Measurements from ENCODE around the gene C11orf52. TPM values are rescaled to one million over a fixed set of nuclear protein-coding genes. Genes with fewer than 3 reads are reported as not detected.
A peak's percentile ranks its signal among the peaks of the same experiment; 100 is the strongest.

C11orf52 gene
- total RNA-seq, 4 donors from 2014 or later: 7.5 to 10.4 (median 9.7) TPM

DNA sequence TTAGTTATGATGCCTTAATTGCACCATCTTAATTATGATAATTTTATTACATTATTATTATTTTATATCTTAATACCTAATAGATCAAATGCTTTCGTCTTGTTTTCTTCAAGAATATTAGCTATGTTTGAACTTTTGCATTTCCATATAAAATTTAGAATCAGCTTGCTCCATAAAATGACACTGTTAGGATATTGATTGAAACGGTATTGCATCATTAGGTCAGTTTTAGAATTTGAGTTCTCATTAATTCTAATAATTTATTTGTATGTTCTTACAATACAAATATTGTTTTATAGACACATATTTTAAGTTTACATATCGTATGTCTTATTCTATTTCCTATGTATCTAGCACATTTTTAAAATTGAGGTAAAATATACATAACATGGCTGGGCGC is 32.7 kb upstream of the C11orf52 start:
- no peak for DNase-seq (ENCODE audit: low spot score in 2 of 2)
- Histone ChIP-seq H3K9me3 (no peaks in the 10 kb centered on the region), H3K27ac (no peak overlapping the region), H3K27me3 (no peaks in the 10 kb centered on the region), H3K4me3 (no peak overlapping the region), H3K36me3 (peaks cover 3% of the 10 kb centered on the region), H3K4me1 (no peaks in the 10 kb centered on the region)
- WGBS: 68% methylated on average over 4 of the region's 4 CpGs
- TF ChIP-seq POLR2A (IDR thresholded peaks at IDR 0.05): no peak
- TF ChIP-seq EP300 (IDR thresholded peaks at IDR 0.05): no peak
- TF ChIP-seq, protein P1, sequence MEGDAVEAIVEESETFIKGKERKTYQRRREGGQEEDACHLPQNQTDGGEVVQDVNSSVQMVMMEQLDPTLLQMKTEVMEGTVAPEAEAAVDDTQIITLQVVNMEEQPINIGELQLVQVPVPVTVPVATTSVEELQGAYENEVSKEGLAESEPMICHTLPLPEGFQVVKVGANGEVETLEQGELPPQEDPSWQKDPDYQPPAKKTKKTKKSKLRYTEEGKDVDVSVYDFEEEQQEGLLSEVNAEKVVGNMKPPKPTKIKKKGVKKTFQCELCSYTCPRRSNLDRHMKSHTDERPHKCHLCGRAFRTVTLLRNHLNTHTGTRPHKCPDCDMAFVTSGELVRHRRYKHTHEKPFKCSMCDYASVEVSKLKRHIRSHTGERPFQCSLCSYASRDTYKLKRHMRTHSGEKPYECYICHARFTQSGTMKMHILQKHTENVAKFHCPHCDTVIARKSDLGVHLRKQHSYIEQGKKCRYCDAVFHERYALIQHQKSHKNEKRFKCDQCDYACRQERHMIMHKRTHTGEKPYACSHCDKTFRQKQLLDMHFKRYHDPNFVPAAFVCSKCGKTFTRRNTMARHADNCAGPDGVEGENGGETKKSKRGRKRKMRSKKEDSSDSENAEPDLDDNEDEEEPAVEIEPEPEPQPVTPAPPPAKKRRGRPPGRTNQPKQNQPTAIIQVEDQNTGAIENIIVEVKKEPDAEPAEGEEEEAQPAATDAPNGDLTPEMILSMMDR (IDR thresholded peaks at IDR 0.05): no peak
- TF ChIP-seq POLR2AphosphoS5 (IDR thresholded peaks at IDR 0.05): no peak

DNA sequence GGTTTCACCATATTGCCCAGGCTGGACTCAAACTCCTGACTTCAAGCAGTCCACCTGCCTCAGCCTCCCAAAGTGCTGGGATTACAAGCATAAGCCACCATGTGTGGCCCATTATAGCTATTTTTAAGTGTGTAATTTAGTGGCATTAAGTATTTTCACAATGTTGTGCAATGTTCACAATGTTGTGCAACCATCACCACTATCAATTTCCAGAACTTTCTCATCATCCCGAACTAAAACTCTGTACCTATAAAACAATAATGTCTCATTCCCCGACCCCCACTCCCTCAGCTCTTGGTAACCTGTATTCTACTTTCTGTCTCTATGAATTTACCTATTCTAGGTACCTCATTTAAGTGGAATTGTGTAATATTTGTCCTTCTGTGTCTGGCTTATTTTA is 31.9 kb upstream of the C11orf52 start:
- TF ChIP-seq EP300 (IDR thresholded peaks at IDR 0.05): no peak
- TF ChIP-seq, protein P1 (IDR thresholded peaks at IDR 0.05): no peak
- TF ChIP-seq POLR2AphosphoS5 (IDR thresholded peaks at IDR 0.05): no peak
- no peak for TF ChIP-seq POLR2A (IDR thresholded peaks at IDR 0.05)
- Histone ChIP-seq H3K9me3 (no peaks in the 10 kb centered on the region), H3K36me3 (peaks cover 3% of the 10 kb centered on the region), H3K4me1 (no peaks in the 10 kb centered on the region), H3K4me3 (no peak overlapping the region), H3K27ac (no peak overlapping the region), H3K27me3 (no peaks in the 10 kb centered on the region)
- DNase-seq (ENCODE audit: low spot score in 2 of 2): no peak
- 88% methylated on average over 2 of the region's 2 CpGs for WGBS

GRCh38 chr11:111905411-111905810 is 13.3 kb upstream of the C11orf52 start:
- H3K27ac ChIP-seq: no peak overlapping the region
- no peak for DNase-seq (ENCODE audit: low spot score in 2 of 2)
- 64% methylated on average over 2 of the region's 2 CpGs for WGBS

GRCh38 chr11:111906680-111907079 is 12.0 kb upstream of the C11orf52 start:
- Histone ChIP-seq H3K36me3 (peaks cover 5% of the 10 kb centered on the region), H3K27ac (no peak overlapping the region), H3K4me1 (peaks cover 29% of the 10 kb centered on the region), H3K4me3 (no peak overlapping the region), H3K9me3 (no peaks in the 10 kb centered on the region), H3K27me3 (no peaks in the 10 kb centered on the region)
- WGBS: 74% methylated on average over 1 of the region's 1 CpG
- no peak for DNase-seq (ENCODE audit: low spot score in 2 of 2)
- TF ChIP-seq, protein P1 (IDR thresholded peaks at IDR 0.05): no peak
- TF ChIP-seq EP300 (IDR thresholded peaks at IDR 0.05): no peak

More at GRCh38 chr11:111905411-111905810, 13.3 kb upstream of the C11orf52 start:
- Histone ChIP-seq H3K36me3 (peaks cover 5% of the 10 kb centered on the region), H3K4me3 (no peak overlapping the region), H3K27me3 (no peaks in the 10 kb centered on the region), H3K4me1 (peaks cover 16% of the 10 kb centered on the region), H3K9me3 (no peaks in the 10 kb centered on the region)
- TF ChIP-seq EP300 (IDR thresholded peaks at IDR 0.05): no peak
- no peak for TF ChIP-seq POLR2AphosphoS5 (IDR thresholded peaks at IDR 0.05)
- TF ChIP-seq POLR2A (IDR thresholded peaks at IDR 0.05): no peak
- TF ChIP-seq, protein P1 (IDR thresholded peaks at IDR 0.05): no peak

DNA sequence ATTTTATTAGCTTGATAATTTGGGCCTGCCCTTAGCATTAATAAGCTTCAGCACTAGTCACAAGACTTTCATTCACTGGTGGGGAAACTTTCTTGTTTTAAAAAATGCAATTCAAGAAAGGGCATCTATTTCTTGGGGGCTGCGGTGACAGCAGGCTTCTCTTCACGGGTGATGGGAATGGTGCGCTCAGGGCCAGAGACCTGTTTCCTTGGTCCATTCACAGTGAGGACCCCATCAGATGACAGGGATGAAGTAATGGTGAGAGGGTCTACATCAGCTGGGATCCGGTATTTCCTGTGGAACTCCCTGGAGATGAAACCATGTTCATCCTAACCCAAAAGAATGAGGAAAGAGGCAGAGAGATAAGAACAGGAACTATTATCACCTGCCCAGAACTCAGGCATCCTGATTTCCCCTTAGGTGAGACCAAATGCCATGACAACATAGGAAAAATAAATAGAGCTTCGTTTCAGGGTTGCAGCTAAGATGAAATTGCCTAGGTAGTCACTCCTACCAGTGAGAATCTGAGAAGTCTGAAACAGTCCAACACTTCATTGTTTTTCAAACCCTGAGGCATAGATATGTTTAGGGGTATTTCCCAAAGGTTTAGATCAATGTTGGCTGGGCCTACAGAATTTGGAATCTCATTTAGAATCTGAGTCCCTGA is 9.9 kb upstream of the C11orf52 start:
- peaks cover 45% of the 10 kb centered on the region for H3K4me1 ChIP-seq
- no peak for TF ChIP-seq POLR2A (IDR thresholded peaks at IDR 0.05)
- no peak for TF ChIP-seq POLR2AphosphoS5 (IDR thresholded peaks at IDR 0.05)
- TF ChIP-seq, protein P1 (IDR thresholded peaks at IDR 0.05): no peak
- no peak for TF ChIP-seq EP300 (IDR thresholded peaks at IDR 0.05)
- no peaks in the 10 kb centered on the region for H3K27me3 ChIP-seq
- no peak for DNase-seq (ENCODE audit: low spot score in 2 of 2)
- peak overlapping the region; percentile 93 for H3K27ac ChIP-seq
- peaks cover 5% of the 10 kb centered on the region for H3K36me3 ChIP-seq
- no peaks in the 10 kb centered on the region for H3K9me3 ChIP-seq
- 73% methylated on average over 5 of the region's 5 CpGs for WGBS
- H3K4me3 ChIP-seq: peak overlapping the region; percentile 61

Measured in suprapubic skin (tissue), 4 donors.